Adrenal gland (tissue), 5 donors: ENCODE data around the gene WT1.

Source experiments
- POLR2A ChIP-seq, 2 donors: fragments of 450-650 bp; IDR thresholded peaks; one replicate each; pipeline ENCODE4 v1.6.1; 2017; ENCODE audit warnings: antibody characterized with exemption in 2 of 2, mild to moderate bottlenecking in 2 of 2, moderate library complexity in 1 of 2
- TF ChIP-seq, protein P1 (sequence below), 6 experiments: fragments of 450-650 bp in 4 of 6; fragments of 200-600 bp in 2 of 6; sonication (generic) in 1 of 6; IDR thresholded peaks; 1 replicate in 5 of 6; 2 replicates in 1 of 6; pipeline versions ENCODE4 v1.5.1 to v1.8.0; 2016 to 2021; ENCODE audit warnings: antibody characterized with exemption in 6 of 6, mild to moderate bottlenecking in 2 of 6, moderate library complexity in 1 of 6
- donor health status: DM: no; HTN: no; CAD: no.

DNA sequence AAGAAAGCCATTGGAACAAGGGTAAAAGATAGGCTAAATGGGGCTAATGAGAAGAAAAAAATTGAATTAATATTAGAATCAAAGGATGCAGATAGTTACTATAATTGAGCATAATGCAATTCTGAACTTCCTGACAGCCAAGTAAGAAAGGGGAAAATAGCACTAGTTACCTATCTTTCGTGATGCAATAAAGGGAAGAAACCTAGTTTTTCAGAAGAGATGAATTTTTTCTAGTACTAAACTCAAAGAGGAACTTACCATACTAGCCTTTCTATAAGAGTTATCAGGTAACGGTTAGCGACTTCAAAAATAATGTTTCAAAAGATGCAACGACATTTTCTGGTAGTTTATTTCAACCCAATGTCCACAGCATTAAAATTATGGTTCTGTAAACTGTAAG lies 8.8 kb upstream of the WT1 start:
- no peak for TF ChIP-seq POLR2A (IDR thresholded peaks at IDR 0.05)
- TF ChIP-seq, protein P1, sequence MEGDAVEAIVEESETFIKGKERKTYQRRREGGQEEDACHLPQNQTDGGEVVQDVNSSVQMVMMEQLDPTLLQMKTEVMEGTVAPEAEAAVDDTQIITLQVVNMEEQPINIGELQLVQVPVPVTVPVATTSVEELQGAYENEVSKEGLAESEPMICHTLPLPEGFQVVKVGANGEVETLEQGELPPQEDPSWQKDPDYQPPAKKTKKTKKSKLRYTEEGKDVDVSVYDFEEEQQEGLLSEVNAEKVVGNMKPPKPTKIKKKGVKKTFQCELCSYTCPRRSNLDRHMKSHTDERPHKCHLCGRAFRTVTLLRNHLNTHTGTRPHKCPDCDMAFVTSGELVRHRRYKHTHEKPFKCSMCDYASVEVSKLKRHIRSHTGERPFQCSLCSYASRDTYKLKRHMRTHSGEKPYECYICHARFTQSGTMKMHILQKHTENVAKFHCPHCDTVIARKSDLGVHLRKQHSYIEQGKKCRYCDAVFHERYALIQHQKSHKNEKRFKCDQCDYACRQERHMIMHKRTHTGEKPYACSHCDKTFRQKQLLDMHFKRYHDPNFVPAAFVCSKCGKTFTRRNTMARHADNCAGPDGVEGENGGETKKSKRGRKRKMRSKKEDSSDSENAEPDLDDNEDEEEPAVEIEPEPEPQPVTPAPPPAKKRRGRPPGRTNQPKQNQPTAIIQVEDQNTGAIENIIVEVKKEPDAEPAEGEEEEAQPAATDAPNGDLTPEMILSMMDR (IDR thresholded peaks at IDR 0.05) = no peak
